ENCODE data around the gene ADK.

The ADK gene

GRCh38 chr10:74381291-74381853 is 230.4 kb downstream of the ADK start:
- FAIRE-seq (peak; percentile 48), DNase-seq (ENCODE audit: insufficient read length, low spot score) (no peak)
- TF ChIP-seq POLR2A (IDR thresholded peaks at IDR 0.05; ENCODE audit: low read depth, low read length) = no peak

- TF ChIP-seq POLR2A (IDR thresholded peaks at IDR 0.05; ENCODE audit: low read depth, low read length) = no peak
- DNase-seq (ENCODE audit: insufficient read length, low spot score) = no peak
- no peak for FAIRE-seq
Measured at GRCh38 chr10:74382663-74383062, 231.6 kb downstream of the ADK start.

- FAIRE-seq (peak; percentile 41), DNase-seq (ENCODE audit: insufficient read length, low spot score) (no peak)
- no peak for TF ChIP-seq POLR2A (IDR thresholded peaks at IDR 0.05; ENCODE audit: low read depth, low read length)
Measured at GRCh38 chr10:74383642-74384041, 232.6 kb downstream of the ADK start.

- no peak for TF ChIP-seq POLR2A (IDR thresholded peaks at IDR 0.05; ENCODE audit: low read depth, low read length)
- FAIRE-seq = peak; percentile 64
- DNase-seq (ENCODE audit: insufficient read length, low spot score) = no peak
Measured at GRCh38 chr10:74384615-74385183, 233.7 kb downstream of the ADK start.

GRCh38 chr10:74388801-74389200 is 237.8 kb downstream of the ADK start:
- peak; percentile 58 for FAIRE-seq

GRCh38 chr10:74391786-74392185 is 240.8 kb downstream of the ADK start:
- DNase-seq (ENCODE audit: insufficient read length, low spot score) = no peak
- no peak for TF ChIP-seq POLR2A (IDR thresholded peaks at IDR 0.05; ENCODE audit: low read depth, low read length)
- FAIRE-seq = peak; percentile 83

More at GRCh38 chr10:74388801-74389200, 237.8 kb downstream of the ADK start:
- DNase-seq (ENCODE audit: insufficient read length, low spot score) = no peak
- TF ChIP-seq POLR2A (IDR thresholded peaks at IDR 0.05; ENCODE audit: low read depth, low read length) = no peak

GRCh38 chr10:74394416-74394969 is 243.5 kb downstream of the ADK start:
- TF ChIP-seq POLR2A (IDR thresholded peaks at IDR 0.05; ENCODE audit: low read depth, low read length) = no peak
- no peak for DNase-seq (ENCODE audit: insufficient read length, low spot score)
- FAIRE-seq = peak; percentile 72

GRCh38 chr10:74400186-74400585 is 249.2 kb downstream of the ADK start:
- FAIRE-seq = peak; percentile 85
- no peak for TF ChIP-seq POLR2A (IDR thresholded peaks at IDR 0.05; ENCODE audit: low read depth, low read length)
- no peak for DNase-seq (ENCODE audit: insufficient read length, low spot score)

GRCh38 chr10:74406006-74406405 is 255.0 kb downstream of the ADK start:
- DNase-seq (ENCODE audit: insufficient read length, low spot score) (no peak), FAIRE-seq (peak; percentile 27)
- no peak for TF ChIP-seq POLR2A (IDR thresholded peaks at IDR 0.05; ENCODE audit: low read depth, low read length)

- peak; percentile 64 for FAIRE-seq
- no peak for TF ChIP-seq POLR2A (IDR thresholded peaks at IDR 0.05; ENCODE audit: low read depth, low read length)
Measured at GRCh38 chr10:74415146-74415839, 264.3 kb downstream of the ADK start.

GRCh38 chr10:74417397-74417796 is 266.4 kb downstream of the ADK start:
- TF ChIP-seq POLR2A (IDR thresholded peaks at IDR 0.05; ENCODE audit: low read depth, low read length) = no peak
- peak; percentile 78 for FAIRE-seq
- no peak for DNase-seq (ENCODE audit: insufficient read length, low spot score)

More at GRCh38 chr10:74415146-74415839, 264.3 kb downstream of the ADK start:
- DNase-seq (ENCODE audit: insufficient read length, low spot score) = no peak

GRCh38 chr10:74418285-74418872 is 267.4 kb downstream of the ADK start:
- TF ChIP-seq POLR2A (IDR thresholded peaks at IDR 0.05; ENCODE audit: low read depth, low read length) = no peak
- FAIRE-seq = peak; percentile 45
- DNase-seq (ENCODE audit: insufficient read length, low spot score) = no peak

GRCh38 chr10:74419491-74419951 is 268.5 kb downstream of the ADK start:
- no peak for TF ChIP-seq POLR2A (IDR thresholded peaks at IDR 0.05; ENCODE audit: low read depth, low read length)
- FAIRE-seq = no peak
- no peak for DNase-seq (ENCODE audit: insufficient read length, low spot score)

- no peak for TF ChIP-seq POLR2A (IDR thresholded peaks at IDR 0.05; ENCODE audit: low read depth, low read length)
- DNase-seq (ENCODE audit: insufficient read length, low spot score) (no peak), FAIRE-seq (peak; percentile 88)
Measured at GRCh38 chr10:74419958-74420375, 268.9 kb downstream of the ADK start.

Measured in H54 (cell line).